Ecto neural progenitor cell (in vitro differentiated cells): Measurements from ENCODE around the gene MCM6.

Experiments used
- DNase-seq: peaks from one replicate; pipeline ENCODE4 v3.0.0-alpha.2; 2018; ENCODE audit warnings: low spot score

The MCM6 gene

GRCh38 chr2:135863233-135863632, 13.0 kb downstream of the MCM6 start:
- DNase-seq, result no peak

GRCh38 chr2:135862718-135863117, 13.5 kb downstream of the MCM6 start:
- DNase-seq, result no peak

GRCh38 chr2:135853401-135853800, 22.8 kb downstream of the MCM6 start:
- no peak for DNase-seq

- no peak for DNase-seq
Measured at GRCh38 chr2:135851858-135852257, 24.4 kb downstream of the MCM6 start.

- DNase-seq, result no peak
Measured at GRCh38 chr2:135850892-135851668, 25.2 kb downstream of the MCM6 start.

GRCh38 chr2:135849087-135849486, 27.2 kb downstream of the MCM6 start:
- DNase-seq, result no peak

GRCh38 chr2:135845997-135846396, 30.2 kb downstream of the MCM6 start:
- no peak for DNase-seq

- DNase-seq, result no peak
Measured at GRCh38 chr2:135845257-135845656, 31.0 kb downstream of the MCM6 start.

- DNase-seq, result no peak
Measured at GRCh38 chr2:135844301-135844895, 31.8 kb downstream of the MCM6 start.

GRCh38 chr2:135843671-135844070, 32.6 kb downstream of the MCM6 start:
- DNase-seq, result no peak

GRCh38 chr2:135840601-135841000, 35.6 kb downstream of the MCM6 start:
- DNase-seq, result no peak

- DNase-seq, result no peak
Measured at GRCh38 chr2:135839713-135840112, 36.5 kb downstream of the MCM6 start.

GRCh38 chr2:135838502-135838901, 37.7 kb downstream of the MCM6 start:
- DNase-seq, result no peak

GRCh38 chr2:135836596-135837270, 39.5 kb downstream of the MCM6 start, which contains the start of gene LCT:
Gene LCT, minus strand, starts transcription at chr2:135837184. Its CDS starts 15 bp downstream, at chr2:135837169.
- DNase-seq, result no peak

- no peak for DNase-seq
Measured at GRCh38 chr2:135832891-135833290, 43.4 kb downstream of the MCM6 start.

GRCh38 chr2:135831180-135831812, 44.9 kb downstream of the MCM6 start:
- no peak for DNase-seq

GRCh38 chr2:135829378-135830135, 46.7 kb downstream of the MCM6 start:
- no peak for DNase-seq

GRCh38 chr2:135826544-135826943, 49.7 kb downstream of the MCM6 start:
- DNase-seq, result no peak

GRCh38 chr2:135825550-135826176, 50.6 kb downstream of the MCM6 start:
- no peak for DNase-seq

GRCh38 chr2:135825131-135825530, 51.1 kb downstream of the MCM6 start:
- DNase-seq, result no peak

- DNase-seq, result no peak
Measured at GRCh38 chr2:135822855-135823254, 53.4 kb downstream of the MCM6 start.
